Measurements from ENCODE around the gene FBXO28.

GRCh38 chr1:224116131-224116530, 2.2 kb downstream of the FBXO28 start:
- TF ChIP-seq CTCF (IDR thresholded peaks at IDR 0.05) (peak; percentile 31 to 55 (median 44)), POLR2A (IDR thresholded peaks at IDR 0.05) (no peak)
